Activated naive CD4-positive, alpha-beta T cell treated with anti-CD3 and anti-CD28 coated beads, Interleukin-2, amount 50 U/mL, for 16 hours (primary cell): ENCODE measurements around the gene TLR10.

Experiments used
- DNase-seq: peaks from one replicate; pipeline ENCODE4 v3.0.0-alpha.2; 2020

The TLR10 gene

DNA sequence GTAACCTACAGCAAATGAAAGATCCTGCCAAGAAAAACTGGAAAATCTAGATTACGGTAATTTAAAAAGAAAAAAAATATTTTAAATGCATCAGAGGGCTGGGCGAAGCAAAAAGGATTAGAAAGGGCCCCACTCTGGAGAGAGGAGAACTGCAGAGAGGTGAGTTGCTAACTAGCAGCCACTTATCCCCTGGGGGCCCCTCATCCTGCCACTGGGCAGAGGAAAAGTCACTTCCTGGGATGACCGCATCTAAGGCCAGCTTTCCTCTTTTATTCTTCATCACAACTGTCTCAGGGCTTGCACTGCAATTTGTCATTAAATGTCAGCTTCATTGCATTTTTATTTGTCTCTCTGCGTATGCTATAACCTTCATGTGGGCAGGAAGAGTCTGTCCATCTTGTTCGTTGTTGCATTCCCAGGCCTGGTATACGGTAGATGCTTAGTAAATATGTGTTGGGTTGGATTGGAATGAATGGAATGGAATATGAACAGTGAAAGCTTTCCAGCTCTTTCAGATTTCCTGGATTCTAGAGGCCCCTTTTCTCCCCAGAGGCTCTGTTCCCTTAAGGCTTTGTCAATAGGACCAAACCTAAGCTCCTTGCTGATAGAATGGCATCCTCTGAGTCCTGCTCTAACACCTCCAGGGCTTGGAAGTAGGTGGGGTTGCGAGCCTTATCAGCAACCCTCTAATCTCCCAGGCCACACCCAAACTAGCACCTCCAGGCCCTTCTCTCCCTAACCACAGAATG is 58.9 kb downstream of the TLR10 start:
- DNase-seq, result no peak

DNA sequence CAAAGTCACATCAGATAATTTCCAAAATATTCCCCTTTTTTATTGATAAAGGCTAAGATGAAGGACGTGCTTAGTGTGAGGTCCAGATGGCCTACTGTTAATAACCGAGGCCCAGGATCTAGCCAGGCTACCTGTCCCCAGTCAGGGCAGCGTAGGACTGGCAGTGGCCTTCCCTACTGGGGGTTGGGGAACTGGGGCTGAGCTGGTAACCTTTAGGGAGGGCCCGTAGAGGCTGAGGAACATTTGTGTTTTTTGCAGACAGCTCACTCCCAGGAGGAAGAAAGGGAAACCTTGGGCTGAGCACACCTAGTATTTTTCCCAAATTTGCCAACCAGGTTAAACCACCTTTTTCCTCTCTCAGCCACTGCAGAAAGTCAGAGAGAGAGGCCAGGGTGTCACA is 59.7 kb downstream of the TLR10 start:
- no peak for DNase-seq
